Measurements from ENCODE around the gene TMEM144.

DNA sequence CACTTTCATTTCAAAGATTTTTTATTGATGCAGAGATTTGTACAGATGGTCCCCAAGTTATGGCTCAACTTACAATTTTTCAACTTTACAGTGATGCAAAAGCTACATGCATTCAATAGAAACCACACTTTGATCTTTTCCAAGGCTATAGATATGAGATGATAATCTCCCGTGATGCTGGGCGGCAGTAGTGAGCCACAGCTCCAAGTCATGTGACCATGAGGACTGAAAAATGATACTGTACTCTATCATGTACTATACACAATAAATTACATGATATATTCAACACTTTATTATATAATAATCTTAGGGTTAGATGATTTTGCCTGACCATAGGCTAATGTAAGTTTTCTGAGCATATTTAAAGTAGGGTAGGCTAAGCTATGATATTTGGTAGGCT, 23.5 kb upstream of the TMEM144 start:
- TF ChIP-seq, protein P1, sequence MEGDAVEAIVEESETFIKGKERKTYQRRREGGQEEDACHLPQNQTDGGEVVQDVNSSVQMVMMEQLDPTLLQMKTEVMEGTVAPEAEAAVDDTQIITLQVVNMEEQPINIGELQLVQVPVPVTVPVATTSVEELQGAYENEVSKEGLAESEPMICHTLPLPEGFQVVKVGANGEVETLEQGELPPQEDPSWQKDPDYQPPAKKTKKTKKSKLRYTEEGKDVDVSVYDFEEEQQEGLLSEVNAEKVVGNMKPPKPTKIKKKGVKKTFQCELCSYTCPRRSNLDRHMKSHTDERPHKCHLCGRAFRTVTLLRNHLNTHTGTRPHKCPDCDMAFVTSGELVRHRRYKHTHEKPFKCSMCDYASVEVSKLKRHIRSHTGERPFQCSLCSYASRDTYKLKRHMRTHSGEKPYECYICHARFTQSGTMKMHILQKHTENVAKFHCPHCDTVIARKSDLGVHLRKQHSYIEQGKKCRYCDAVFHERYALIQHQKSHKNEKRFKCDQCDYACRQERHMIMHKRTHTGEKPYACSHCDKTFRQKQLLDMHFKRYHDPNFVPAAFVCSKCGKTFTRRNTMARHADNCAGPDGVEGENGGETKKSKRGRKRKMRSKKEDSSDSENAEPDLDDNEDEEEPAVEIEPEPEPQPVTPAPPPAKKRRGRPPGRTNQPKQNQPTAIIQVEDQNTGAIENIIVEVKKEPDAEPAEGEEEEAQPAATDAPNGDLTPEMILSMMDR (IDR thresholded peaks at IDR 0.05) = no peak
- no peak for TF ChIP-seq EP300 (IDR thresholded peaks at IDR 0.05)

Data from ovary (tissue), 3 donors.